WI38 (cell line): ENCODE measurements around the gene ZNF837.
"Not testable (repeated sequence)": the region's sequence is repeated elsewhere in the genome, so short reads cannot be mapped to it uniquely, and the experiment has no call there.

Experiments used
- H3K4me3 ChIP-seq: 2 replicates; pipeline ENCODE4 v1.5.1; 2011; ENCODE audit warnings: low read depth, mild to moderate bottlenecking, control low read depth, low read length
- TF ChIP-seq, protein P1 (sequence below): IDR thresholded peaks from 2 replicates; pipeline ENCODE4 v1.5.1; 2012; ENCODE audit warnings: low read depth, mild to moderate bottlenecking, control low read depth, low read length

Gene ZNF837

DNA sequence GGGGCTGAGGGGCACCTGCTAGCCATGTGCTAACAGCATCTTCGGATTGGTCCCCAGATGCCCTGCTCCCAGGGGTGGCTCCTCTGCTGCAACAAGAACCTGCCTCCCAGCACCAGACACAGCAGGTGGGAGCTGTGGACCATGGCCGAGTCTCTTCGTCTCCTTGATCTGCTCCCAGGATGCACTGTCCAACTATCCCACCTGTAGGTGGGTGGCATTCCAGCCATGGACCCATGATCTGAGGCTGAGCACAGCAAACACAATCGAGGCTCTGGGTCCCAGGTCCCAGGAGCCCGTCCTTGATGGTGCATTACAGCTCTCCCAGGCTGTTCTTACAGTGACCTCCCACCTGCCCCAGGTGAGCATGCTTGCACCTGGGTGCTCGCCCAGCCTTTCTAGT is 1.6 kb downstream of the ZNF837 start:
- H3K4me3 ChIP-seq: no peak overlapping the region
- TF ChIP-seq, protein P1, sequence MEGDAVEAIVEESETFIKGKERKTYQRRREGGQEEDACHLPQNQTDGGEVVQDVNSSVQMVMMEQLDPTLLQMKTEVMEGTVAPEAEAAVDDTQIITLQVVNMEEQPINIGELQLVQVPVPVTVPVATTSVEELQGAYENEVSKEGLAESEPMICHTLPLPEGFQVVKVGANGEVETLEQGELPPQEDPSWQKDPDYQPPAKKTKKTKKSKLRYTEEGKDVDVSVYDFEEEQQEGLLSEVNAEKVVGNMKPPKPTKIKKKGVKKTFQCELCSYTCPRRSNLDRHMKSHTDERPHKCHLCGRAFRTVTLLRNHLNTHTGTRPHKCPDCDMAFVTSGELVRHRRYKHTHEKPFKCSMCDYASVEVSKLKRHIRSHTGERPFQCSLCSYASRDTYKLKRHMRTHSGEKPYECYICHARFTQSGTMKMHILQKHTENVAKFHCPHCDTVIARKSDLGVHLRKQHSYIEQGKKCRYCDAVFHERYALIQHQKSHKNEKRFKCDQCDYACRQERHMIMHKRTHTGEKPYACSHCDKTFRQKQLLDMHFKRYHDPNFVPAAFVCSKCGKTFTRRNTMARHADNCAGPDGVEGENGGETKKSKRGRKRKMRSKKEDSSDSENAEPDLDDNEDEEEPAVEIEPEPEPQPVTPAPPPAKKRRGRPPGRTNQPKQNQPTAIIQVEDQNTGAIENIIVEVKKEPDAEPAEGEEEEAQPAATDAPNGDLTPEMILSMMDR: no peak

DNA sequence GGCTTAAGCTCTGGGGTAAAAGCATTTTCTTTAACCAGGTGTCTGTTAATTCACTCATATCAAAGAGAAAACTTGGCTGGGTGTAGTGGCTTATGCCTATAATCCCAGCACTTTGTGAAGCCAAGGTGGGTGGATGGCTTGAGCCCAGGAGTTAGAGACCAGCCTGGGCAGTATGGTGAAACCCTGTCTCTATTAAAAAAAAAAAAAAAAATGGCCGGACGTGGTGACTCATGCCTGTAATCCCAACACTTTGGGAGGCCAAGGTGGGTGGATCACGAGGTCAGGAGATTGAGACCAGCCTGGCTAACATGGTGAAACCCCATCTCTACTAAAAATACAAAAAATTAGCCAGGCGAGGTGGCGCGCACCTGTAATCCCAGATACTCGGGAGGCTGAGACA is 4.1 kb downstream of the ZNF837 start:
- not testable (repeated sequence) for H3K4me3 ChIP-seq

DNA sequence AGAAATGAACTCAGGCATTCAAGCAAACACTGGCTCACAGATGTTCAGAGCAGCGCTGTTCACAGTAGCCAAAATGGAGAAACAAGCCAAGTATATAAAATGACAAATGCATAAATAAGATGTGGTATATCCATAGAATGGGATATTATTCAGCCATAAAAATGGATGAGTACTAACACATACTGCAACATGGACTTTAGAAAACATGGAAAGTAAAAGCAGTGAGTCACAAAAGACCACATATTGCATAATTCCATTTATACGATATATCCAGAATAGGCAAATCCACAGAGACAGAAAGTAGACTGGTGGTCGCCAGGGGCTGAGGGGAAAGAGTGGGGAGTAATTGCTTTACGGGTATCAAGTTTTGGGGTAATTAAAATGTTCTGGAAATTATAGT is 6.6 kb downstream of the ZNF837 start:
- TF ChIP-seq, protein P1: no peak

DNA sequence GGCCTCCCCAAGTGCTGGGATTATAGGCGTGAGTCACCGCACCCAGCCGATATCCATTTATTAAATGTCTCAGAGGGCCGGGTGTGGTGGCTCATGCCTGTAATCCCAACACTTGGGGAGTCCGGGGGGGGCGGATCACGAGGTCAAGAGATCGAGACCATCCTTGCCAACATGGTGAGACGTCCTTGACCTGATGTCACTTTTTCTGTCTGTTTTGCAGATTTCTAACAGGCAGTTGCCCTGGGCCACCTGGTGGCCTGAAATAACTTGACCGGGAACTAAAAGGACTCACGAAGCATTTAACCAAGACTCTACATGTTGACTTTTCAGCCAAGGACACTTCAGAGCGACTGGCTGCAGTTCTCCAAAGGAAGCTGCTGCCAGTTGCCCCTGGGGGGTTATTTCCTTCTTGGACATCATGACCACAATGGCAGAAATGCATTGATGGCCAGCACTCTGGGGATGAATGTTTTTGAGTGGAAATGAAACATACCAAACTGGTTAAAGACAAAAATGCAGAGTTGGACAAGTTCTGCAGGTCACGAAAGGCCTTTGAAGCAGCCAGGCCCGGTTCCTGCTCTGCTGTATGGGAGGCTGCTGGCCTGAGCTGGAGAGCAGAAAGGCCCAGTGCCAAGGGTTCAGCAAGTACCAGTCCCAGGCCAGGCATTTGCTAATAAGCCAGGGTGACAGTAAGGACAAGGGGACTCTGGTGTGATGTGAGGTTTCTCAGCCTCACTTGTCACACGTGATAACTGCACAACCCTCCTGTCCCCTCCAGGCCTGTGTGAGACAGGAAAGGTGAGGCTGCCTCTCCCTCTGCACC is 8.3 kb downstream of the ZNF837 start:
- H3K4me3 ChIP-seq: no peak overlapping the region
- TF ChIP-seq, protein P1: no peak

More for the DNA sequence above, 6.6 kb downstream of the ZNF837 start:
- no peak overlapping the region for H3K4me3 ChIP-seq

DNA sequence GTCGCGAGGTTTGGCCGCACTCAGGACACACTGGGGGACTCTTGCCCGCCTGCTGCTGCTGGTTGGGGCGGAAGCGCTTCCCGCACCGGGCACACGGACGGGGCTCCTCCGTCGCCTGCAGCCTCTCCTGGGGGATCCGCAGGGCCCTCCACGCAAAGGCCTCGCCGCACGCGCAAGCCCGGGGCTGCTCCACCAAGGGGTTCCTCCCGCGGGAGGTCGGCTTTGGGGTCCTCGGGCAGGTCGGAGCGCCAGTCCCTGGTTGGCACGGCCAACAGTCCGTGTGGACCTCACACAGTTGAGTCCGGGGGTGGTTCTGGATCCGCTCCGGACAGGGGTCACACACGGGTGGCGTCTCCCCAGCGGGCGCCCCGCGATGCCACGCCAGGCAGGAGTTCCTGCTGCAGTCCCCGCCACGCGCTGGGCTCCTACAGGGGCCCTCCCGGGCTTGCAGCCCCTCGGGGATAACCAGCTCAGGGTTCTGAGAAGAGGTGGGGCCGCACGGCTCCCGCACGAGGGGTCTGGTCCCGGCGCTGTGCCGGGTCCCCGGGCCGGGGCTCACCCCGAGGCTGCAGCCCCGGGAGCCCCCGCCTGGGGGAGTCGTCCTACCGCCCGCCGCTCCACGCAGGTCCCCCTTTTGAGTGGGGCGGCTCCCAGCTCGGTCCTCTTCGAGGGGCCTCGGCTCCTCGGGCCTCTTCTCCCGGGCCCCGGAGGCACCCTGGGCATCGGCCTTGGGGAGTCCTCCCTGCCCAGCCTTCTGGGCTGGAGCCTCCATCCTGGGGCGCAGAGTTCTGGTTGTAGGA is 12.1 kb downstream of the ZNF837 start:
- TF ChIP-seq, protein P1: no peak
- no peak overlapping the region for H3K4me3 ChIP-seq

DNA sequence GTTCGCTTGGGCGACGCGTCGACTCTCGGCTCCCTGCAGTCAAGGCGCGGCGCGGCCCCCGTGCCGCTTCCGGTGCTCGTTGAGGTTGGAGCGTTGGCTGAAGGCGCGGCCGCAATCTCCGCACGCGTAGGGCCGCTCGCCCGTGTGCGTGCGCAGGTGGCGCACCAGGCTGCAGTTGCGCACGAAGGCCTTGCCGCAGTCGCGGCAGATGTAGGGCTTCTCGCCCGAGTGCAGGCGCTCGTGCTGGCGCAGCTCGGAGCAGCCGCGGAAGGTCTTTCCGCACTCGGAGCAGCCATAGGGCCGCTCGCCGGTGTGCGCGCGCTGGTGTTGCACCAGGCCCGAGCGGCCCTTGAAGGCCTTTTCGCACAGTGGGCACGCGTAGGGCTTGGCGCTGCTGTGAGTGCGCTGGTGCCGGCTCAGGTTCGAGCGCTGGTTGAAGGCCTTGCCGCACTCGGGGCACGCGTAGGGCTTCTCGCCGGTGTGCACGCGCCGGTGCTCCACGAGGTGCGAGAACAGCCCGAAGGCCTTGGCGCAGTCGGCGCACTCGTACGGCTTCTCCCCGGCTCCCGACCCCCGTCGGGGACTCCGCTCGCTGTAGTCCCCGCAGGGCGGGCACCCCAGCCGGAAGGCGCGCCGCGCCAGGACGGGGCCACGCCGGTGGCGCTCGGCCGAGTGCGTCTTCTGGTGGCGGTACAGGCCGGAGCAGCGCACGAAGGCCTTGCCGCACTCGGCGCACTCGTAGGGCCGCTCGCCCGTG is 13.0 kb downstream of the ZNF837 start:
- TF ChIP-seq, protein P1: no peak
- H3K4me3 ChIP-seq: no peak overlapping the region

DNA sequence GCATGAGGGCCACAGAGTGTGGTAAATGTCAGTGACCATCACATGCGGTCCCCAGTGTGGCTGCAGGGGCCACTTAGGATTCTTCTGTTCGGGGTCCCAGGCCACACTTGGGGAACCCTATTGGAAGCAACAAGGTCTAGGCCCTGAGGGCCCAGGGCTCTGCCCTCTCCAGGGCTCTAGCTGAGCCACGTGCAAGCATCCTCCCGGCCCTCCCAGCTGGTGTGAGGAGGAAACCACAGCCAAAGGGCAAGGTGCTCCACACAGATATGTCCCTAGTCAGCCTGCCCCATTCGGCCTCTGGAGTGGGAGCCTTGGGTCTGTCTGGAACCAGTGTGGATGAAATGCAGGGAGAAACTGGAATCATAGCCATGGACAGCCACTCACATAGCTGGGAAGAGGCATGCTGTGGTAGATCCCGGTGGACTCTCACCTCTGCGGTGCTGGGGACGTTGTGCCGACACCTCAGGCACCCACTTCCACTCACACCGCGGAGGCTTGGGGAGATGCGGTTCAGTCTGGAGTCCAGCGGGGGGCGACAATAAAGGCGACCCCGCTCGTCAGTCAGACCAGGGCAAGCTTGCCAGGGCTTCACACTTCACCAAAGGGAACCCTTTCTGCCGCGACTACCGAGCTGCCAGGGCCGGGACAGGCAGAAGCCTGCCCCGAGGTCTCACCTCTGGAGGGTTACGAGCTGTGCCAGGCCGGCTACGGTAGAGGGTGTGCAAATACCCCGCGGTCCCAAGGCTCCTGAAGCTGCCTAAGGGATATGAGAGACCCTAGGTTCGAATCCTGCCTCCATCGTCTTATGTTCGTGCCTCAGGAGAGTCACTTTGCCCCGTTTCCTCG is 14.0 kb downstream of the ZNF837 start:
- TF ChIP-seq, protein P1: no peak
- no peak overlapping the region for H3K4me3 ChIP-seq
